SH-SY5Y (cell line): ENCODE data around the gene RFC4.

Experiments used
- GATA2 ChIP-seq: IDR thresholded peaks from 2 replicates; pipeline ENCODE4 v1.6.1; 2011; ENCODE audit warnings: mild to moderate bottlenecking, low read depth, low read length
- GATA3 ChIP-seq: IDR thresholded peaks from 2 replicates; pipeline ENCODE4 v1.6.1; 2011; ENCODE audit warnings: low read depth, mild to moderate bottlenecking, low read length, moderate library complexity

The RFC4 gene

GRCh38 chr3:186782542-186783057 lies 23.7 kb downstream of the RFC4 start:
- no peak for TF ChIP-seq GATA2
- TF ChIP-seq GATA3, result no peak

GRCh38 chr3:186779204-186779603 lies 27.1 kb downstream of the RFC4 start:
- TF ChIP-seq GATA3 (no peak), GATA2 (no peak)

- no peak for TF ChIP-seq GATA2
These were observed 30.3 kb downstream of the RFC4 start for GRCh38 chr3:186775999-186776398.

- TF ChIP-seq GATA3 (no peak), GATA2 (no peak)
These were observed 33.4 kb downstream of the RFC4 start for GRCh38 chr3:186772701-186773417.

- TF ChIP-seq GATA2, result no peak
- TF ChIP-seq GATA3, result no peak
These were observed 34.0 kb downstream of the RFC4 start for GRCh38 chr3:186772281-186772694.

GRCh38 chr3:186760897-186761447 lies 45.3 kb downstream of the RFC4 start:
- no peak for TF ChIP-seq GATA2
- TF ChIP-seq GATA3, result no peak

- no peak for TF ChIP-seq GATA3
- no peak for TF ChIP-seq GATA2
These were observed 46.0 kb downstream of the RFC4 start for GRCh38 chr3:186760141-186760833.

- TF ChIP-seq GATA3, result no peak
- no peak for TF ChIP-seq GATA2
These were observed 46.9 kb downstream of the RFC4 start for GRCh38 chr3:186759231-186759930.

- no peak for TF ChIP-seq GATA3
- TF ChIP-seq GATA2, result no peak
These were observed 48.5 kb downstream of the RFC4 start for GRCh38 chr3:186757686-186758220.

GRCh38 chr3:186757214-186757613 lies 49.1 kb downstream of the RFC4 start:
- TF ChIP-seq GATA2 (no peak), GATA3 (no peak)

GRCh38 chr3:186754871-186755270 lies 51.4 kb downstream of the RFC4 start:
- no peak for TF ChIP-seq GATA3
- no peak for TF ChIP-seq GATA2

- TF ChIP-seq GATA3, result no peak
- TF ChIP-seq GATA2, result no peak
These were observed 52.3 kb downstream of the RFC4 start for GRCh38 chr3:186754006-186754405.

GRCh38 chr3:186751480-186751879 lies 54.8 kb downstream of the RFC4 start:
- TF ChIP-seq GATA2 (no peak), GATA3 (no peak)

GRCh38 chr3:186750316-186750715 lies 56.0 kb downstream of the RFC4 start:
- TF ChIP-seq GATA3 (no peak), GATA2 (no peak)
